Neural crest cell (in vitro differentiated cells): Measurements from ENCODE around the gene SIGLEC11. TPM values are rescaled to one million over a fixed set of nuclear protein-coding genes. Genes with fewer than 3 reads are reported as not detected.

ENCODE experiments used
- DNase-seq: peaks from one replicate; pipeline ENCODE4 v3.0.0; 2021; ENCODE audit warnings: low read depth, mixed read lengths, low spot score
- H3K27ac Mint-ChIP-seq: one replicate; pipeline ENCODE4 v1.8.0; 2021; ENCODE audit warnings: mild to moderate bottlenecking, mixed read lengths; ENCODE audit not compliant: unreplicated experiment
- H3K27me3 Mint-ChIP-seq: 2 replicates; pipeline ENCODE4 v1.8.0; 2021; ENCODE audit warnings: low read depth, mild to moderate bottlenecking, mixed read lengths
- H3K36me3 Mint-ChIP-seq: 2 replicates; pipeline ENCODE4 v1.8.0; 2021; ENCODE audit warnings: low read depth, mild to moderate bottlenecking, mixed read lengths
- H3K4me1 Mint-ChIP-seq: 2 replicates; pipeline ENCODE4 v1.8.0; 2021; ENCODE audit warnings: mixed read lengths
- H3K4me3 Mint-ChIP-seq: one replicate; pipeline ENCODE4 v1.8.0; 2021; ENCODE audit warnings: mild to moderate bottlenecking, mixed read lengths
- H3K9me3 Mint-ChIP-seq: 2 replicates; pipeline ENCODE4 v1.8.0; 2021; ENCODE audit warnings: mixed read lengths
- CTCF ChIP-seq: fragments of 200-600 bp; sonication (generic); conservative IDR thresholded peaks from 2 replicates; pipeline ENCODE4 v1.5.0; 2021; ENCODE audit warnings: antibody characterized with exemption, mild to moderate bottlenecking
- total RNA-seq: library from RNA; stranded (reverse); gene quantifications from 2 replicates; pipeline ENCODE4 v1.2.1, GENCODE V29; 2021

SIGLEC11 gene
- total RNA-seq, 1 donor from 2014 or later, result not detected

GRCh38 chr19:49987159-49987698 is 26.3 kb upstream of the SIGLEC11 start:
- Mint-ChIP-seq H3K27me3 (no peaks in the 10 kb centered on the region), H3K4me1 (peaks cover 4% of the 10 kb centered on the region), H3K9me3 (peaks cover 2% of the 10 kb centered on the region), H3K4me3 (peak overlapping the region; percentile 20), H3K36me3 (peaks cover 3% of the 10 kb centered on the region), H3K27ac (peak overlapping the region; percentile 32)
- peak; percentile 93 for DNase-seq
- peak; percentile 43 for TF ChIP-seq CTCF

- Mint-ChIP-seq H3K4me1 (peaks cover 4% of the 10 kb centered on the region), H3K9me3 (peaks cover 2% of the 10 kb centered on the region)
- no peak for TF ChIP-seq CTCF
Observed at GRCh38 chr19:49986354-49986753, 25.4 kb upstream of the SIGLEC11 start.

DNA sequence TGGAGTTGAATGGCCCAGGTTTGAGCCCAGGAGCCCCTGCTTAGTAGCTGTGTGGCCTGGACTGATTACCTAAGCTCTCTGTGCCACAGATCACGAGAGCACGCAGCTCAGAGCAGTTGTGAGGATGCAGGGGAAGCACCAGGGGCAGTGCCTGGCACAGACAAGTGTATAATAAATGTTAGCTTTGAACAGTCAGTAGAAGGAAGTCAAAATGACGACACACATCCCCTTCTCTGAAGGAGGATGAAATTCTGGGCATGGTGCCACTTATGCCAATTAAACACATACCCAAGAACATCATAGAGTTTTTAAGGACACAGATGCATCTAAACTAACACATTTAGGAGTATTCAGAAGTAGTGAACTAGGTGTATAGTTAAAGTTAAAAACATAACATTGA is 24.9 kb upstream of the SIGLEC11 start:
- DNase-seq, result no peak
- Mint-ChIP-seq H3K4me3 (no peak overlapping the region), H3K9me3 (peaks cover 2% of the 10 kb centered on the region), H3K36me3 (peaks cover 3% of the 10 kb centered on the region), H3K4me1 (peaks cover 4% of the 10 kb centered on the region), H3K27me3 (no peaks in the 10 kb centered on the region), H3K27ac (no peak overlapping the region)
- TF ChIP-seq CTCF, result no peak

More at GRCh38 chr19:49986354-49986753, 25.4 kb upstream of the SIGLEC11 start:
- H3K4me3 Mint-ChIP-seq, result no peak overlapping the region
- DNase-seq, result no peak
- no peaks in the 10 kb centered on the region for H3K27me3 Mint-ChIP-seq
- no peak overlapping the region for H3K27ac Mint-ChIP-seq
- H3K36me3 Mint-ChIP-seq, result peaks cover 3% of the 10 kb centered on the region

DNA sequence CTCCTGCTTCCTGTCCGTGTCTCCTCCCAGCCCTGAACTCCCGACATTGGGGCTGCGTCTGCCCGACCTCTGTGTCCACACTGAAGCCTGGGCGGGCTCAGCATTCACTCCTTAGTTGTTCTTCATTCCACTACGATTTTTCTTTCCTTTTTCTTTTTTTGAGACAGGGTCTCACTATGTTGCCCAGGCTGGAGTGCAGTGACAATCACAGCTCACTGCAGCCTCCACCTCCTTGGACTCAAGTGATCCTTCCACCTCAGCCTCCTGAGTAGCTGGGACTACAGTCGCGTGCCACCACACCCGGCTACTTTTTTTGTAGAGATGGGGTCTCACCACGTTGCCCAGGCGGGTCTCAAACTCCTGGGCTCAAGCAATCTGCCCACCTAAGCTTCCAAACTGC is 23.5 kb upstream of the SIGLEC11 start:
- DNase-seq, result no peak
- no peak overlapping the region for H3K27ac Mint-ChIP-seq
- peaks cover 4% of the 10 kb centered on the region for H3K4me1 Mint-ChIP-seq
- H3K9me3 Mint-ChIP-seq, result peaks cover 2% of the 10 kb centered on the region
- no peak overlapping the region for H3K4me3 Mint-ChIP-seq
- TF ChIP-seq CTCF, result no peak
- peaks cover 3% of the 10 kb centered on the region for H3K36me3 Mint-ChIP-seq
- H3K27me3 Mint-ChIP-seq, result no peaks in the 10 kb centered on the region

DNA sequence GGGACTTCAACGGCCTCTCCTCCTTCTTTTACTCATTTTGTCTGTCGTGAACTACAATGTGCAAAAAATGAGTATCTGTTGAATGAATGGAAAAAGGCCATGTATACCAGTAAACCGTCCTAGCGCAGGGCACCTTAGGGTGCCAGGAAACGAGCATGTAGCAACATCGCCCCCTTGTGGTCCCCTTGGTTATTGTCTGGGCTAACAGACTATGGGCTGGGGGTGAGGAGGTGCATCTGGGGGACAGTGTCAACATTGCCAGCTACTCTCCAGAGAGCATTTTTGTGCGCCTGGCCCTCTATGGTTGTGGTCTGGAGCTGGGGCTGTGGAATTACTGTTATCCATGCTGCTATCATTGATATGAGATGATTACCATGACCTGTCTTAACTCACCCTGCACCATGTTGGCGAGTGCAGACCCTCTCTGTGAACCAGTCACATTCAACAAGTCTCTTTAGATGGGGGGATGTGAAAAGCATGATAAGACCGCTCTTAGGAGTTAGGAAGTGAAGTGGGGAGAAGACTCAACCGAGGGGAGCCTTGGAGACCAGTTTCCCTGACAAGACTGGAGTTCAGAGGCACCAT is 22.8 kb upstream of the SIGLEC11 start:
- TF ChIP-seq CTCF, result peak; percentile 92
- H3K27ac Mint-ChIP-seq, result no peak overlapping the region
- H3K4me3 Mint-ChIP-seq, result no peak overlapping the region
- peaks cover 4% of the 10 kb centered on the region for H3K4me1 Mint-ChIP-seq
- H3K36me3 Mint-ChIP-seq, result peaks cover 3% of the 10 kb centered on the region
- H3K9me3 Mint-ChIP-seq, result peaks cover 2% of the 10 kb centered on the region
- no peaks in the 10 kb centered on the region for H3K27me3 Mint-ChIP-seq
- peak; percentile 55 for DNase-seq
